Measurements from ENCODE around the gene FEZ2.

Gene FEZ2

DNA sequence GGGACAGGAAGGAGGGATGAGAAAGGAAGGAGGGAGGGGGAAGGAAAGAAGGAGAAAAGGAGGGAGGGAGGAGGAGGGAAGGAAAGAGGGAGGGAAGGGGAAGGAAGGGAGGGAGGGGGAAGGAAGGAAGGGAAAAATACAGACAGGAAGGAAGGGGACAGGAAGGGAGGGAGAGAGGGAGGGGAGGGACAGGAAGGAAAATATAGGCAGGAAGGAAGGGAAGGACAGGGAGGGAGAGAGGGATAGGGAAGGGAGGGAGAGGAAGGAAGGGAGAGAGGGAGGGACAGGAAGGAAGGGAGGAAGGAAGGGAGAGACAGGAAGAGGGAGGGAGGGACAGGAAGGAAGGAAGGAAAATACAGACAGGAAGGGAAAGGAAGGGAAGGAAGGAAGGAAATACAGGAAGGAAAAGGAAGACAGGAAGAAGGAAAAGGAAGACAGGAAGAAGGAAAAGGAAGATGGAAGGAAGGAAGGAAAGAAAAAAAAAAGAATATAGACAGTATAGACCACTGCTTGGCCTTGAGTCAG, 63.6 kb downstream of the FEZ2 start:
- no peak for DNase-seq (ENCODE audit: extremely low spot score)
- ChIA-PET CTCF (no interaction called here), POLR2A (no interaction called here)
- no peak for TF ChIP-seq ZNF384 (IDR thresholded peaks at IDR 0.05)
- no peak for TF ChIP-seq ELF4 (IDR thresholded peaks at IDR 0.05)
- no peak for TF ChIP-seq FOXK2 (IDR thresholded peaks at IDR 0.05)
- TF ChIP-seq TARDBP (IDR thresholded peaks at IDR 0.05), result no peak
- TF ChIP-seq, protein P1, sequence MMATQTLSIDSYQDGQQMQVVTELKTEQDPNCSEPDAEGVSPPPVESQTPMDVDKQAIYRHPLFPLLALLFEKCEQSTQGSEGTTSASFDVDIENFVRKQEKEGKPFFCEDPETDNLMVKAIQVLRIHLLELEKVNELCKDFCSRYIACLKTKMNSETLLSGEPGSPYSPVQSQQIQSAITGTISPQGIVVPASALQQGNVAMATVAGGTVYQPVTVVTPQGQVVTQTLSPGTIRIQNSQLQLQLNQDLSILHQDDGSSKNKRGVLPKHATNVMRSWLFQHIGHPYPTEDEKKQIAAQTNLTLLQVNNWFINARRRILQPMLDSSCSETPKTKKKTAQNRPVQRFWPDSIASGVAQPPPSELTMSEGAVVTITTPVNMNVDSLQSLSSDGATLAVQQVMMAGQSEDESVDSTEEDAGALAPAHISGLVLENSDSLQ (IDR thresholded peaks at IDR 0.05), result no peak
- TF ChIP-seq SUZ12 (IDR thresholded peaks at IDR 0.05), result no peak
- TF ChIP-seq HDGF (IDR thresholded peaks at IDR 0.05; ENCODE audit: borderline replicate concordance), result no peak
- TF ChIP-seq L3MBTL2 (conservative IDR thresholded peaks at IDR 0.05), result no peak

DNA sequence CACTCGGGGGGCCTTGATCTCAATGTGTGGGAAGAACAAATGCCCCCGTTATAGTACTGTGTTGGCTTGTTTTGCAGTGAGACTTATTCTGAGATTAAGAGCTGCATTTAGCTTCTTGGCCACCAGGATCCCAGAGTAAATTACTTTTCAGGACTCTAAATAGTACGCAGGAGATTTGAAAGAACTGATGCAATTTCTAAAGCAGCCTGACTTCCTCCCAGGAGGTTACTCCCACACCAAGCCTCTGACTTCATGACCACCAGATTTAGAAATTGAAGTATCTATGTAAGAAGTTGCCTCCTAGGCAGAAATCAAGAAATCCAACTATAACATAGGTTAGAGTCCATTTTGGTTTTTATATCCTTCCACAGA, 67.0 kb downstream of the FEZ2 start:
- POLR2A ChIA-PET, result interaction anchor here (0.6 kb wide), 1 partner anchor 12 kb away, joined by 3 read pairs; no protein-coding TSS in a partner anchor
- CTCF ChIA-PET, result no interaction called here
- no peak for DNase-seq (ENCODE audit: extremely low spot score)
- TF ChIP-seq ARNT (IDR thresholded peaks at IDR 0.05) (no peak), LEF1 (IDR thresholded peaks at IDR 0.05; ENCODE audit: borderline replicate concordance) (no peak), FOXM1 (IDR thresholded peaks at IDR 0.05; ENCODE audit: borderline replicate concordance) (no peak), SUZ12 (IDR thresholded peaks at IDR 0.05) (no peak), TARDBP (IDR thresholded peaks at IDR 0.05) (no peak), FOXK2 (IDR thresholded peaks at IDR 0.05) (no peak)

DNA sequence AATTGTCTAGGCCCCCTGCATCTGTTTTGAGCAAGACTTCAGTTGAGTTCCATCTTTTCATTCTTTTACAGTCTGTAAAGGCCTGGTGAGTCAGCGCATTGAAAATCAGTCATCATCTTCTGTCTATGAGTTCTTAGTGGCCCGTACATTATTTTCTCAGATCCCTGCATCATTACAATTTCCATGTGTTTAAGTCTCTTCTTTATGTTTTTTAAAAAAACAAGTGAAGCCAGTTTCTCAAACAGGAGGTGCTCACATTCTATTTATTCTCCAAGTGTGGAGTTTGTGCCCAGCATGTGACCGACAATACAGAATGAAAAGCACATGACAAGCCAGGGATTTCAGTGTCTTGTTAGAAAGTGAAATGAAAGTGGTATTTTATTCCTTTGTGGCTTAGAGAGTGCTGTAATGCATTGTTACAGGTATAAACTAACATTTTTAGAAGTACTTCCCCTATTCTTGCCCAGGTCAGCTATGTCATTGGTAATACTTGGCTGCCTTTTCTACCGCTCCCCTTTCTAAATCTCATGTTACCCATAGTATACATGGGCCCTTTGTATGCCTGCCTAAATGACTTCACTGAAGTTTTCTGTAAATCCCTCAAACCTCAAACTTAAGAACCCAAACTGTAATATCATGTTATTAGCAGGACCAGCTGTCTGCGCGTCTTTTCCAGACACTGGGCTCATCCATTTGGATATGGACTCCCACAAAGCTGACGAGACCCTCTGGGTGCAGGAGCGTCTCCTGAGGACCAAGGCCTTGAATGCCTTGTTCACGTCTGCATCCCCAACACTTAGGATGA, 67.6 kb downstream of the FEZ2 start:
- CTCF ChIA-PET, result no interaction called here
- no peak for DNase-seq (ENCODE audit: extremely low spot score)
- POLR2A ChIA-PET, result no interaction called here
- TF ChIP-seq SP1 (IDR thresholded peaks at IDR 0.05) (no peak), HDGF (IDR thresholded peaks at IDR 0.05; ENCODE audit: borderline replicate concordance) (no peak), LEF1 (IDR thresholded peaks at IDR 0.05; ENCODE audit: borderline replicate concordance) (no peak), FOXM1 (IDR thresholded peaks at IDR 0.05; ENCODE audit: borderline replicate concordance) (no peak), ARNT (IDR thresholded peaks at IDR 0.05) (no peak), BHLHE40 (IDR thresholded peaks at IDR 0.05; ENCODE audit: borderline replicate concordance) (no peak), FOXA1 (IDR thresholded peaks at IDR 0.05) (no peak), CTBP1 (IDR thresholded peaks at IDR 0.05; ENCODE audit: borderline replicate concordance) (no peak), SUZ12 (IDR thresholded peaks at IDR 0.05) (no peak), ELF4 (IDR thresholded peaks at IDR 0.05) (no peak), TARDBP (IDR thresholded peaks at IDR 0.05) (no peak), L3MBTL2 (conservative IDR thresholded peaks at IDR 0.05) (no peak), FOXK2 (IDR thresholded peaks at IDR 0.05) (no peak)
- TF ChIP-seq, protein P1 (IDR thresholded peaks at IDR 0.05), result no peak

DNA sequence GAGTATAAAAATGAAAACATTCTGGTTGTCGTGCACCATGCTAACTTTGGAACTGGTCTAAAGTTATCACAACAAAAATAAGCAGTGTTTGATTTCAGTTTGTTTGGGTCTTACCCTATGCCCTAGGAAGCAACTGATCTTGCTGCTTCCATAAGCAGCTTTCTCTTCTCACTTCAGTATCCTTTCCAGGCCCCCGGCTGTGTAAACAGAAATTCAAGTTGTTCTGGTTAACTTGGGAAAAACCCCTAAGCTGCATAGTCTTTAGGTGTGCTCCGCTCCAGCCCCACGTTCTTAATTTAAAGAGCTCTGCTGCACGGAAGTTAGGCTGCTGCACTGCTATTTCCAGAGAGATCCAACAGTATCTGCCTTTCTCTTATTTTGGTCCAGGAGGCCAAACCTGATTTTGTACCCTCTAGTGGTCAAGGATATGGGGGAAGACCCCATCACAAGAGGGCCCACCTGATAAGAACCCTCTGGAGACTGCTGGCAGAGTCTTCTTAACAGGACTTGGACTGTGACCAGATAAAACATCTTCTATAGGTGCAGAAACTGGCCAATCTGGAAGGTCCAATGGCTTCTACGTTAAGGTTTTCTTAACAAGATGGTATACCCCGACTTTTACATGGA, 69.1 kb downstream of the FEZ2 start:
- ChIA-PET POLR2A (no interaction called here), CTCF (interaction anchor here (0.6 kb wide), 2 partner anchors 13 to 543 kb away, joined by 3 read pairs; no protein-coding TSS in a partner anchor)
- TF ChIP-seq HDGF (IDR thresholded peaks at IDR 0.05; ENCODE audit: borderline replicate concordance) (no peak), CTBP1 (IDR thresholded peaks at IDR 0.05; ENCODE audit: borderline replicate concordance) (no peak), TARDBP (IDR thresholded peaks at IDR 0.05) (no peak), NFRKB (IDR thresholded peaks at IDR 0.05) (no peak), FOXK2 (IDR thresholded peaks at IDR 0.05) (no peak)
- DNase-seq (ENCODE audit: extremely low spot score), result no peak

DNA sequence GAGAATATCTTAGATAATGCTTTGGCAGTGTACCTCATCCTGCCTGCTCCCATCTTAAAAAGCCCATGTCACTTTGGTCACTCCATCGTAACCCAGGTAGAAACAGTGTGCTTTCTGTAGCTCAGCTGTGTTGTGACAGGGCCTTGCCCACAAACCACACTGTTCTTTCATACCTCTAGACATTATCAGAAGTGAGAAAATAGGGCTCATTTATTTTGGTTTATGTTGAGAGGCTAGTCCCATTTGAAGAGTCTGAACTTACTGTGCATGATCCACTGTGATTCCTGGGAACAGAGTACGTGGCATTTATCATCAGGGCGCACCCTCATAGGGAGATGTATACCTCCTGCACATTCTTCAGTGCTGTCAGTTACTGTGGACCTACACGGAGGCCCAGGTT, 69.7 kb downstream of the FEZ2 start:
- ChIA-PET CTCF (interaction anchor here (0.6 to 1.4 kb wide), 2 partner anchors 13 to 175 kb away, joined by 3 to 6 read pairs; no protein-coding TSS in a partner anchor), POLR2A (no interaction called here)
- no peak for TF ChIP-seq TARDBP (IDR thresholded peaks at IDR 0.05)
- TF ChIP-seq L3MBTL2 (conservative IDR thresholded peaks at IDR 0.05), result no peak
- TF ChIP-seq NFRKB (IDR thresholded peaks at IDR 0.05), result no peak
- no peak for TF ChIP-seq BHLHE40 (IDR thresholded peaks at IDR 0.05; ENCODE audit: borderline replicate concordance)
- TF ChIP-seq ZNF384 (IDR thresholded peaks at IDR 0.05), result no peak
- no peak for DNase-seq (ENCODE audit: extremely low spot score)

DNA sequence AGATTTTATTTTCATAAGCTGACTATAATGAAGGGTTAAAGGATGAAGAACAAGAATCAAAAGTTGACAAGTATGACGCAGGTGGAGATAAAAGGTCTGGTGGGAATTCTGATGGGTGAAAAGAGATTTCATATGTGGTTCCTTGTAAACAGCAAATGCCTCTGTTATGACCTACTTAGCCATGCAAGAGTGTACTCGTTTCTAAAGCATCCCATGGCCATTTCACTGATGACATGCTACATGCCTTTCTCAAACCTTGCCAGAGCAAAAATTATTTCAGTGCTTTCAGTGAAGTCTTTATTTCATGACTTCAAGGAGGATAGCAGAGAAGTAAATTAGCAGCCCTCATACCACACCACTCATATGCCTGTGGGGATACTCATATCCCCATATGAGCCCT, 71.7 kb downstream of the FEZ2 start:
- ChIA-PET POLR2A (no interaction called here), CTCF (no interaction called here)
- TF ChIP-seq SUZ12 (IDR thresholded peaks at IDR 0.05), result no peak
- TF ChIP-seq ELF4 (IDR thresholded peaks at IDR 0.05), result no peak
- TF ChIP-seq LEF1 (IDR thresholded peaks at IDR 0.05; ENCODE audit: borderline replicate concordance), result no peak
- TF ChIP-seq CTBP1 (IDR thresholded peaks at IDR 0.05; ENCODE audit: borderline replicate concordance), result no peak
- TF ChIP-seq NFRKB (IDR thresholded peaks at IDR 0.05), result no peak
- no peak for TF ChIP-seq FOXK2 (IDR thresholded peaks at IDR 0.05)
- TF ChIP-seq L3MBTL2 (conservative IDR thresholded peaks at IDR 0.05), result no peak
- TF ChIP-seq ARNT (IDR thresholded peaks at IDR 0.05), result no peak
- no peak for TF ChIP-seq SP1 (IDR thresholded peaks at IDR 0.05)
- TF ChIP-seq HDGF (IDR thresholded peaks at IDR 0.05; ENCODE audit: borderline replicate concordance), result no peak
- no peak for DNase-seq (ENCODE audit: extremely low spot score)

DNA sequence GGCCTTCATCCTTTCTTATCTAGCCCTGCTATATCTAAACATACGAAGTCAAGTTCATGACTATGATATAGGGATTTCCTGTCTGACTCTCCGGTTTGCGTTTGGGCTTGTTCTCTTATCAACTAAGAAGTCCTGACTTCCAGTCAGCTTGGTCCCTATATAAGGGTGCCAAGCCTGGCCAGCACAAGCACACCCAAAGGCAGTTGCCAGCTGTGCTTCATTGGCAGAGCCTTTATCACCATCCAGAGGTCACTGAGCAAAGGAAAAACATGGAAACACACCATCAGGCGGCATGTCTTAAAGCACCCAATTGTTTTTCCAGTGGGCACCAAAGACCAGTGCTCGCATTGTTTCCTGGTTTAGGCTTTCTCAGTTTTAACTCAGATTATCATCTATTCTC, 72.7 kb downstream of the FEZ2 start:
- no peak for DNase-seq (ENCODE audit: extremely low spot score)
- CTCF ChIA-PET, result interaction anchor here (0.6 kb wide), 1 partner anchor 10 kb away, joined by 3 read pairs; no protein-coding TSS in a partner anchor
- TF ChIP-seq L3MBTL2 (conservative IDR thresholded peaks at IDR 0.05), result no peak
- TF ChIP-seq CTBP1 (IDR thresholded peaks at IDR 0.05; ENCODE audit: borderline replicate concordance), result no peak
- no peak for TF ChIP-seq ZNF384 (IDR thresholded peaks at IDR 0.05)
- no peak for TF ChIP-seq FOXA1 (IDR thresholded peaks at IDR 0.05)
- TF ChIP-seq SP1 (IDR thresholded peaks at IDR 0.05), result no peak
- TF ChIP-seq FOXK2 (IDR thresholded peaks at IDR 0.05), result no peak
- no peak for TF ChIP-seq NFRKB (IDR thresholded peaks at IDR 0.05)
- no peak for TF ChIP-seq FOXM1 (IDR thresholded peaks at IDR 0.05; ENCODE audit: borderline replicate concordance)
- TF ChIP-seq, protein P1 (IDR thresholded peaks at IDR 0.05), result no peak
- no peak for TF ChIP-seq BHLHE40 (IDR thresholded peaks at IDR 0.05; ENCODE audit: borderline replicate concordance)
- TF ChIP-seq SUZ12 (IDR thresholded peaks at IDR 0.05), result no peak
- TF ChIP-seq ELF4 (IDR thresholded peaks at IDR 0.05), result no peak
- TF ChIP-seq LEF1 (IDR thresholded peaks at IDR 0.05; ENCODE audit: borderline replicate concordance), result no peak
- TF ChIP-seq ARNT (IDR thresholded peaks at IDR 0.05), result no peak
- POLR2A ChIA-PET, result no interaction called here

Data from HEK293T (cell line).